ENCODE data around the gene PDE2A. TPM values are rescaled to one million over a fixed set of nuclear protein-coding genes. Genes with fewer than 3 reads are reported as not detected.
A peak's percentile ranks its signal among the peaks of the same experiment; 100 is the strongest.

Gene PDE2A
- polyA plus RNA-seq, 1 donor: 15.1 TPM

GRCh38 chr11:72629266-72629665, 45.0 kb downstream of the PDE2A start:
- Histone ChIP-seq H3K27me3 (ENCODE audit: control insufficient read depth, insufficient read depth, low read length) (no peaks in the 10 kb centered on the region), H3K27ac (ENCODE audit: low read length) (no peak overlapping the region), H3K4me1 (ENCODE audit: control insufficient read depth, insufficient read depth, low read length) (peaks cover 24% of the 10 kb centered on the region), H3K9me3 (ENCODE audit: control insufficient read depth, low read depth, low read length) (no peaks in the 10 kb centered on the region), H3K36me3 (ENCODE audit: control insufficient read depth, insufficient read depth, low read length) (no peaks in the 10 kb centered on the region), H3K4me3 (ENCODE audit: low read length) (no peak overlapping the region)
- DNase-seq: peak; percentile 14 to 37
- WGBS (ENCODE audit: insufficient coverage, low lambda C conversion rate): no CpG with 5 or more reads among the region's 5 CpGs

DNA sequence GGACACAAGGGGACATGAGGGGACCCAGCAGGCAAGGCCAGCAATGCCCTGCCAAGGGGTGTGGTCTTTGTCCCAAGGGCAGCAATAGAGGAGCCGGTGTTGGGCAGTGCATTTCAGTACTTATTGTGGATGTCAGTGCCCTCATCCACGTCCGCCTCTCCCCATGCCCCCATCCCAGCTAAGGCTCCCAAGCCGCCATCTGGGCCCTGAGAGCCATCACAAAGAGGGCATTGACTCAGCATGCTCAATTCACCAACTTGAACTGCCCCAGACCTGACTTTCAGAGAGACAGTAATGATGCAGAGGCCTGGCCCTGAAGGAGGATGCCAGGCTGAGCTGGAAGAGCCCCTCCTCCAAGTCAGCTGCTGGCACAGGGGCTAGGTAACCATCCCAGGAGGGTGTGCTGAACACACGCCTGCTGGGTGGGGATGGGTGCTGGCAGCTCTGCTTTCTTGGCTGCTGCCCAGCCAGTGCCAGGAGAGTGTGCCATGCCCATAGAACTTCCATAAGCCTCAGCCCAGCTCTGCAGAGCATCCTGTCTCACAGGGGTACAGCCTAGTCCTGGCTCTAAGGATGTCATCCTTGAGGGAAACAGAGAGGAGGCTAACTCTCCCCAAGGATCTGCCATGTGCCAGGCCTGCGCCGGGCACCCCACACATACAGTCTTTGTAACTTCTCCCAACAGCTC, 46.5 kb downstream of the PDE2A start:
- no CpG with 5 or more reads among the region's 7 CpGs for WGBS (ENCODE audit: insufficient coverage, low lambda C conversion rate)
- H3K9me3 ChIP-seq (ENCODE audit: control insufficient read depth, low read depth, low read length): no peaks in the 10 kb centered on the region
- peaks cover 24% of the 10 kb centered on the region for H3K4me1 ChIP-seq (ENCODE audit: control insufficient read depth, insufficient read depth, low read length)
- no peaks in the 10 kb centered on the region for H3K27me3 ChIP-seq (ENCODE audit: control insufficient read depth, insufficient read depth, low read length)
- H3K27ac ChIP-seq (ENCODE audit: low read length): no peak overlapping the region
- H3K4me3 ChIP-seq (ENCODE audit: low read length): no peak overlapping the region
- no peaks in the 10 kb centered on the region for H3K36me3 ChIP-seq (ENCODE audit: control insufficient read depth, insufficient read depth, low read length)
- no peak for DNase-seq

- Histone ChIP-seq H3K4me3 (ENCODE audit: low read length) (no peak overlapping the region), H3K27me3 (ENCODE audit: control insufficient read depth, insufficient read depth, low read length) (no peaks in the 10 kb centered on the region), H3K27ac (ENCODE audit: low read length) (peak overlapping the region; percentile 44), H3K36me3 (ENCODE audit: control insufficient read depth, insufficient read depth, low read length) (no peaks in the 10 kb centered on the region), H3K4me1 (ENCODE audit: control insufficient read depth, insufficient read depth, low read length) (peaks cover 20% of the 10 kb centered on the region), H3K9me3 (ENCODE audit: control insufficient read depth, low read depth, low read length) (no peaks in the 10 kb centered on the region)
- WGBS (ENCODE audit: insufficient coverage, low lambda C conversion rate): no CpG with 5 or more reads among the region's 11 CpGs
- no peak for DNase-seq
These were observed 47.7 kb downstream of the PDE2A start for GRCh38 chr11:72626414-72626936.

GRCh38 chr11:72625691-72626413, 48.4 kb downstream of the PDE2A start:
- DNase-seq: peak; percentile 84 to 90
- Histone ChIP-seq H3K4me3 (ENCODE audit: low read length) (no peak overlapping the region), H3K27ac (ENCODE audit: low read length) (peak overlapping the region; percentile 44), H3K36me3 (ENCODE audit: control insufficient read depth, insufficient read depth, low read length) (no peaks in the 10 kb centered on the region), H3K27me3 (ENCODE audit: control insufficient read depth, insufficient read depth, low read length) (peaks cover 4% of the 10 kb centered on the region), H3K4me1 (ENCODE audit: control insufficient read depth, insufficient read depth, low read length) (peaks cover 20% of the 10 kb centered on the region), H3K9me3 (ENCODE audit: control insufficient read depth, low read depth, low read length) (no peaks in the 10 kb centered on the region)
- no CpG with 5 or more reads among the region's 20 CpGs for WGBS (ENCODE audit: insufficient coverage, low lambda C conversion rate)

- peaks cover 20% of the 10 kb centered on the region for H3K4me1 ChIP-seq (ENCODE audit: control insufficient read depth, insufficient read depth, low read length)
These were observed 49.6 kb downstream of the PDE2A start for GRCh38 chr11:72624496-72625201.

GRCh38 chr11:72623052-72623451, 51.2 kb downstream of the PDE2A start:
- peaks cover 4% of the 10 kb centered on the region for H3K27me3 ChIP-seq (ENCODE audit: control insufficient read depth, insufficient read depth, low read length)
- H3K4me3 ChIP-seq (ENCODE audit: low read length): no peak overlapping the region
- 33% methylated on average over 1 of the region's 8 CpGs for WGBS (ENCODE audit: insufficient coverage, low lambda C conversion rate)
- H3K9me3 ChIP-seq (ENCODE audit: control insufficient read depth, low read depth, low read length): no peaks in the 10 kb centered on the region
- no peaks in the 10 kb centered on the region for H3K36me3 ChIP-seq (ENCODE audit: control insufficient read depth, insufficient read depth, low read length)
- DNase-seq: no peak
- H3K4me1 ChIP-seq (ENCODE audit: control insufficient read depth, insufficient read depth, low read length): peaks cover 26% of the 10 kb centered on the region
- no peak overlapping the region for H3K27ac ChIP-seq (ENCODE audit: low read length)

More at GRCh38 chr11:72624496-72625201, 49.6 kb downstream of the PDE2A start:
- Histone ChIP-seq H3K27ac (ENCODE audit: low read length) (peak overlapping the region; percentile 44), H3K4me3 (ENCODE audit: low read length) (no peak overlapping the region), H3K27me3 (ENCODE audit: control insufficient read depth, insufficient read depth, low read length) (peaks cover 4% of the 10 kb centered on the region), H3K36me3 (ENCODE audit: control insufficient read depth, insufficient read depth, low read length) (no peaks in the 10 kb centered on the region), H3K9me3 (ENCODE audit: control insufficient read depth, low read depth, low read length) (no peaks in the 10 kb centered on the region)
- WGBS (ENCODE audit: insufficient coverage, low lambda C conversion rate): no CpG with 5 or more reads among the region's 12 CpGs
- DNase-seq: peak in 1 of 2 donors; percentile 27

DNA sequence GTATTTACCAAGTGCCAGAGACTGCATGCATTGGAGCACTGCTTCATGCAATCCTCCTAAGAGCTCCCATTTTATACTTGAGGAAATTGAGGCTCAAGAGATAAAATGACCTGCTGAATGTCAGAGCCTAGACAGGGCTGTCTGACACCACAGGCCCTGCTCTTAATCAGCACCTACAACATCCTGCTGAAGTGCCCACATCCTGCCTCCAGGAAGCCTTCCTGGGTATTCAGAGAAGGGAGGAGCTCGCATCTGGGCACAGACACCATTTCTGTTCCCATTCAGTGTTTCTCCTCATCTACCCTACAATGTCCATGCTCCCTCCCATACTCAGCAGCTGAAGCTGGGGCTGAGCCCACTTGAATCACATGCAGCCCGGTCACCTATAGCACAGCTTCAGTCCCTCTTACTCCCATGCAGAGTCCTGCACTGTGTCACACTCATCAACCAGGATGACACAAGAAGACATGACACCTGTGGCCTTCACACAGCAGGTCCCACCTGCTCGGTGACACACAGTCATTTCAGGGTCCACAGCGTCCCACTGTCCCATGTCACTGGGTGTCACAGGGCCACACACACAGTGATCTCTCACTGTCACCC, 53.1 kb downstream of the PDE2A start:
- Histone ChIP-seq H3K4me3 (ENCODE audit: low read length) (no peak overlapping the region), H3K9me3 (ENCODE audit: control insufficient read depth, low read depth, low read length) (no peaks in the 10 kb centered on the region), H3K27ac (ENCODE audit: low read length) (no peak overlapping the region), H3K36me3 (ENCODE audit: control insufficient read depth, insufficient read depth, low read length) (no peaks in the 10 kb centered on the region), H3K27me3 (ENCODE audit: control insufficient read depth, insufficient read depth, low read length) (peaks cover 14% of the 10 kb centered on the region), H3K4me1 (ENCODE audit: control insufficient read depth, insufficient read depth, low read length) (peaks cover 23% of the 10 kb centered on the region)
- WGBS (ENCODE audit: insufficient coverage, low lambda C conversion rate): no CpG with 5 or more reads among the region's 4 CpGs
- DNase-seq: no peak

DNA sequence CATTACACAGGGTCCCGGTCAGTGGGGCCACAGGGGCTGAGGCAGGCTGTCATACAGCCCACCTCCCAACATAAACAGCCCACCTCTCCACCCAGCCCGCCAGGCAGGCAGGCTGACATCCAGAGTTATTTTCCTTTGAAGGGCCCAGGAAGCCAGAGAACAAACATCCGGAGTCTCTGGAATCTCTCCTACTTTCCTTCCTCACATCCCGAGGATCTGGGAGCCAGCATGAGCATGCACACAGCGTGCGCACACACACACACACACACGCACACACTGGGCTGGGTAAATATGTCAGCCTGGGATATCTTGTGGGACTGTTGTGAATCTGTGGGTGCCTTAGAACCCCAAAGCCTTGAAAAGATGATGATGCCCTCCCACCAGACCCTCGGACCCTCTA, 55.4 kb downstream of the PDE2A start:
- DNase-seq: peak; percentile 28 to 47
- no peaks in the 10 kb centered on the region for H3K9me3 ChIP-seq (ENCODE audit: control insufficient read depth, low read depth, low read length)
- peaks cover 24% of the 10 kb centered on the region for H3K27me3 ChIP-seq (ENCODE audit: control insufficient read depth, insufficient read depth, low read length)
- peaks cover 10% of the 10 kb centered on the region for H3K4me1 ChIP-seq (ENCODE audit: control insufficient read depth, insufficient read depth, low read length)
- H3K27ac ChIP-seq (ENCODE audit: low read length): peak overlapping the region; percentile 54
- H3K36me3 ChIP-seq (ENCODE audit: control insufficient read depth, insufficient read depth, low read length): no peaks in the 10 kb centered on the region
- WGBS (ENCODE audit: insufficient coverage, low lambda C conversion rate): no CpG with 5 or more reads among the region's 8 CpGs
- H3K4me3 ChIP-seq (ENCODE audit: low read length): no peak overlapping the region

- Histone ChIP-seq H3K4me1 (ENCODE audit: control insufficient read depth, insufficient read depth, low read length) (peaks cover 10% of the 10 kb centered on the region), H3K4me3 (ENCODE audit: low read length) (no peak overlapping the region), H3K9me3 (ENCODE audit: control insufficient read depth, low read depth, low read length) (no peaks in the 10 kb centered on the region), H3K36me3 (ENCODE audit: control insufficient read depth, insufficient read depth, low read length) (no peaks in the 10 kb centered on the region), H3K27ac (ENCODE audit: low read length) (peak overlapping the region; percentile 54), H3K27me3 (ENCODE audit: control insufficient read depth, insufficient read depth, low read length) (peaks cover 26% of the 10 kb centered on the region)
- DNase-seq: peak; percentile 26 to 41
- no CpG with 5 or more reads among the region's 11 CpGs for WGBS (ENCODE audit: insufficient coverage, low lambda C conversion rate)
These were observed 57.0 kb downstream of the PDE2A start for GRCh38 chr11:72617080-72617762.

Data from large intestine (tissue), 3 donors.